K562 (cell line): Measurements from ENCODE around the gene SNX15. TPM values are rescaled to one million over a fixed set of nuclear protein-coding genes. Genes with fewer than 3 reads are reported as not detected.

Experiments used
- GABPA ChIP-seq: fragments of 200-800 bp; sonication (Bioruptor generic); conservative IDR thresholded peaks from 2 replicates; pipeline ENCODE4 v1.6.1; 2016; ENCODE audit warnings: low read depth, missing genetic modification characterization, missing compliant biosample characterization
- KDM5B ChIP-seq: fragments of 200-600 bp; sonication (generic); IDR thresholded peaks from 2 replicates; pipeline ENCODE4 v1.6.1; 2012; ENCODE audit warnings: low read depth, mild to moderate bottlenecking, moderate library complexity, low read length, control low read depth, inconsistent platforms; ENCODE audit not compliant: insufficient replicate concordance
- KLF13 ChIP-seq: fragments of 450-650 bp; IDR thresholded peaks from 2 replicates; pipeline ENCODE4 v1.6.1; 2016; ENCODE audit warnings: missing genetic modification characterization, low read depth, mild to moderate bottlenecking, missing compliant biosample characterization, moderate library complexity, borderline replicate concordance
- NFIC ChIP-seq: fragments of 450-650 bp; IDR thresholded peaks from 2 replicates; pipeline ENCODE4 v1.6.1; 2017; ENCODE audit warnings: mild to moderate bottlenecking, inconsistent platforms
- NRF1 ChIP-seq, 2 experiments: fragments of 450-650 bp; IDR thresholded peaks in 1 of 2; conservative IDR thresholded peaks in 1 of 2; 2 replicates each; pipeline ENCODE4 v1.6.1; 2014; ENCODE audit warnings: mild to moderate bottlenecking in 2 of 2
- POLR2G ChIP-seq: fragments of 200-400 bp; formaldehyde crosslinking; IDR thresholded peaks from 2 replicates; pipeline ENCODE4 v1.6.1; 2017; ENCODE audit warnings: low read depth, mild to moderate bottlenecking, antibody characterized with exemption, low read length, moderate library complexity
- TCF7L2 ChIP-seq: fragments of 150-350 bp; IDR thresholded peaks from 2 replicates; pipeline ENCODE4 v1.6.1; 2016; ENCODE audit warnings: low read depth, mild to moderate bottlenecking, low read length, moderate library complexity
- TRIM24 ChIP-seq, 2 experiments: fragments of 450-650 bp; IDR thresholded peaks; 2 replicates each; pipeline ENCODE4 v1.6.1; 2016
- YY1 ChIP-seq, 3 experiments: IDR thresholded peaks; 2 replicates each; pipeline ENCODE4 v1.6.1; 2011; ENCODE audit warnings: low read length in 2 of 3, mild to moderate bottlenecking in 2 of 3, moderate library complexity in 2 of 3, borderline replicate concordance in 1 of 3, control low read depth in 1 of 3, low read depth in 1 of 3; ENCODE audit not compliant: insufficient read depth in 3 of 3, insufficient replicate concordance in 2 of 3, control insufficient read depth in 1 of 3, insufficient read length in 1 of 3; ENCODE audit errors: extremely low read depth in 1 of 3
- ZFX ChIP-seq: sonication (generic); formaldehyde crosslinking; IDR thresholded peaks from 2 replicates; pipeline ENCODE4 v1.8.0; 2022; ENCODE audit warnings: mild to moderate bottlenecking, missing genetic modification reagents, moderate library complexity
- ZNF232 ChIP-seq: sonication (generic); formaldehyde crosslinking; IDR thresholded peaks from 2 replicates; pipeline ENCODE4 v1.8.0; 2022; ENCODE audit warnings: mild to moderate bottlenecking, missing genetic modification reagents
- polyA plus RNA-seq, 8 experiments: library from polyadenylated mRNA; depleted of rRNA in 4 of 8; stranded (reverse) in 5 of 8; unstranded in 3 of 8; fragments of >200 nt; fragmentation: Nextera tagmentation in 2 of 8; fragmentation: Illumina TruSeq in 1 of 8; extraction: Ambion mirVana in 2 of 8; extraction: Trizol in 1 of 8; gene quantifications; 2 replicates each; pipeline versions ENCODE4 v1.2.1 to v1.2.3, GENCODE V29; 2011 to 2014; ENCODE audit warnings: inconsistent platforms in 1 of 8, missing spikeins in 1 of 8
- total RNA-seq, 7 experiments: library from RNA; depleted of rRNA in 6 of 7; stranded (reverse); fragments of >200 nt in 6 of 7; fragmentation: Illumina TruSeq in 2 of 7; extraction: Trizol in 2 of 7; gene quantifications; 2 replicates each; pipeline versions ENCODE4 v1.2.1 to v1.2.3, GENCODE V29; 2011 to 2021; ENCODE audit warnings: low replicate concordance in 1 of 7
- TF ChIP-seq, protein P1 (sequence below): fragments of 200-800 bp; sonication (Bioruptor generic); IDR thresholded peaks from 2 replicates; pipeline ENCODE4 v1.6.1; 2017; ENCODE audit warnings: missing genetic modification characterization, missing compliant biosample characterization
- TF ChIP-seq, protein P2 (sequence below): sonication (generic); formaldehyde crosslinking; IDR thresholded peaks from 2 replicates; pipeline ENCODE4 v1.8.0; 2022; ENCODE audit warnings: mild to moderate bottlenecking, missing genetic modification reagents
- TF ChIP-seq, protein P3 (sequence below): fragments of 450-650 bp; IDR thresholded peaks from 2 replicates; pipeline ENCODE4 v1.6.1; 2016
- TF ChIP-seq, protein P4 (sequence below): fragments of 450-650 bp; IDR thresholded peaks from 2 replicates; pipeline ENCODE4 v1.6.1; 2014; ENCODE audit warnings: low read depth, mild to moderate bottlenecking, moderate library complexity, borderline replicate concordance
- TF ChIP-seq, protein P5 (sequence below): conservative IDR thresholded peaks from 2 replicates; pipeline ENCODE4 v1.6.1; 2011; ENCODE audit warnings: low read depth, mild to moderate bottlenecking, low read length; ENCODE audit not compliant: control insufficient read depth
- TF ChIP-seq, protein P6 (sequence below): sonication (generic); formaldehyde crosslinking; IDR thresholded peaks from 2 replicates; pipeline ENCODE4 v1.8.0; 2022; ENCODE audit warnings: mild to moderate bottlenecking, low read depth, missing genetic modification reagents

The SNX15 gene
- total and polyA plus RNA-seq, 9 of the 15 experiments (the other 6 are each of a cell fraction or from before 2014, with no cell fraction given) = 1.8 to 27.8 (median 15.2) TPM

DNA sequence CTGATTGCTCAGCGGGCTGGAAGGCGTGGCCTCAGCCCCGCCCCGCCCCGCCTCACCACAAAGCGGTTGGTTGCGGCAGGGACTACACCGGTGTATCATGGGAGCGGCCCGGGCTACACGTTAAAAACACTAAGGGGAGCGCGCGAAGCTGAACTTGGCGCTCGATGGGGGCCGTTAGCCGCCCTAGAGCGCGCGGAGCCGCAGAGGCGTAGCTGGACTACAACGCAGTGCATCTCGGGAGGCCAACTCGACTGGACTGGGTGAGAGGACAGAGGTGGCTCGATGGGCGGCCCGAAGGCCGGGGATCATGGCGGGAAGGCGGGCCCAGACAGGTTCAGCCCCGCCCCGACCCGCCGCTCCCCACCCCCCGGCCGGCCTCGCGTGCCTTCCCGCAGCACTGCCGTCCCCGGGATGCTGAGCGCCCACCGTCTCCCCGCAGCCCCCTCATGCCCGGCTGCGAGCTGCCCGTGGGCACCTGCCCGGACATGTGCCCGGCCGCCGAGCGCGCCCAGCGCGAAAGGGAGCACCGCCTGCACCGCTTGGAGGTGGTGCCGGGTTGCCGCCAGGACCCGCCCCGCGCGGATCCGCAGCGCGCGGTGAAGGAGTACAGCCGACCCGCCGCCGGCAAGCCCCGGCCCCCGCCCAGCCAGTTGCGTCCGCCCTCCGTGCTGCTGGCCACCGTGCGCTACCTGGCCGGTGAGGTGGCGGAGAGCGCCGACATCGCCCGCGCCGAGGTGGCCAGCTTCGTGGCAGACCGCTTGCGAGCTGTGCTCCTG lies 13.8 kb downstream of the SNX15 start, which contains the start of gene SAC3D1 (continued):
- TF ChIP-seq YY1 (IDR thresholded peaks at IDR 0.05; ENCODE audit: borderline replicate concordance in 1 of 3, control insufficient read depth in 1 of 3, extremely low read depth in 1 of 3, insufficient read depth in 3 of 3, insufficient read length in 1 of 3, insufficient replicate concordance in 2 of 3, low read depth in 1 of 3, low read length in 2 of 3) (peak in 2 of 3 experiments; percentile 40 to 79), POLR2G (peak; percentile 91), NRF1 (conservative IDR thresholded peaks at IDR 0.05 in 1 of 2, IDR thresholded peaks at IDR 0.05 in 1 of 2) (peak; percentile 61 to 63), KLF13 (tag) (0 out of 2 replicates have a peak, but pooled peaks have one; percentile 29), GABPA (tag) (0 out of 2 replicates have a peak, but pooled peaks have one; percentile 28), NFIC (0 out of 2 replicates have a peak, but pooled peaks have one; percentile 3), ZNF232 (CRISPR knock-in tag) (0 out of 2 replicates have a peak, but pooled peaks have one; percentile 67), TRIM24 (IDR thresholded peaks at IDR 0.05) (peak; percentile 65 to 73; a peak in 2 of 4 replicates), KDM5B (peak; percentile 67), ZFX (CRISPR knock-in tag) (peak; percentile 82), TCF7L2 (no peak)
- TF ChIP-seq, protein P1, sequence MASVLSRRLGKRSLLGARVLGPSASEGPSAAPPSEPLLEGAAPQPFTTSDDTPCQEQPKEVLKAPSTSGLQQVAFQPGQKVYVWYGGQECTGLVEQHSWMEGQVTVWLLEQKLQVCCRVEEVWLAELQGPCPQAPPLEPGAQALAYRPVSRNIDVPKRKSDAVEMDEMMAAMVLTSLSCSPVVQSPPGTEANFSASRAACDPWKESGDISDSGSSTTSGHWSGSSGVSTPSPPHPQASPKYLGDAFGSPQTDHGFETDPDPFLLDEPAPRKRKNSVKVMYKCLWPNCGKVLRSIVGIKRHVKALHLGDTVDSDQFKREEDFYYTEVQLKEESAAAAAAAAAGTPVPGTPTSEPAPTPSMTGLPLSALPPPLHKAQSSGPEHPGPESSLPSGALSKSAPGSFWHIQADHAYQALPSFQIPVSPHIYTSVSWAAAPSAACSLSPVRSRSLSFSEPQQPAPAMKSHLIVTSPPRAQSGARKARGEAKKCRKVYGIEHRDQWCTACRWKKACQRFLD (CRISPR knock-in tag) = 0 out of 2 replicates have a peak, but pooled peaks have one; percentile 70
- TF ChIP-seq, protein P2, sequence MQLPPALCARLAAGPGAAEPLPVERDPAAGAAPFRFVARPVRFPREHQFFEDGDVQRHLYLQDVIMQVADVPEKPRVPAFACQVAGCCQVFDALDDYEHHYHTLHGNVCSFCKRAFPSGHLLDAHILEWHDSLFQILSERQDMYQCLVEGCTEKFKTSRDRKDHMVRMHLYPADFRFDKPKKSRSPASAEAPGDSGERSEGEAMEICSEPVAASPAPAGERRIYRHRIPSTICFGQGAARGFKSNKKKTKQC (CRISPR knock-in tag) = peak; percentile 52
- TF ChIP-seq, protein P3, sequence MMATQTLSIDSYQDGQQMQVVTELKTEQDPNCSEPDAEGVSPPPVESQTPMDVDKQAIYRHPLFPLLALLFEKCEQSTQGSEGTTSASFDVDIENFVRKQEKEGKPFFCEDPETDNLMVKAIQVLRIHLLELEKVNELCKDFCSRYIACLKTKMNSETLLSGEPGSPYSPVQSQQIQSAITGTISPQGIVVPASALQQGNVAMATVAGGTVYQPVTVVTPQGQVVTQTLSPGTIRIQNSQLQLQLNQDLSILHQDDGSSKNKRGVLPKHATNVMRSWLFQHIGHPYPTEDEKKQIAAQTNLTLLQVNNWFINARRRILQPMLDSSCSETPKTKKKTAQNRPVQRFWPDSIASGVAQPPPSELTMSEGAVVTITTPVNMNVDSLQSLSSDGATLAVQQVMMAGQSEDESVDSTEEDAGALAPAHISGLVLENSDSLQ = no peak
- TF ChIP-seq, protein P4, sequence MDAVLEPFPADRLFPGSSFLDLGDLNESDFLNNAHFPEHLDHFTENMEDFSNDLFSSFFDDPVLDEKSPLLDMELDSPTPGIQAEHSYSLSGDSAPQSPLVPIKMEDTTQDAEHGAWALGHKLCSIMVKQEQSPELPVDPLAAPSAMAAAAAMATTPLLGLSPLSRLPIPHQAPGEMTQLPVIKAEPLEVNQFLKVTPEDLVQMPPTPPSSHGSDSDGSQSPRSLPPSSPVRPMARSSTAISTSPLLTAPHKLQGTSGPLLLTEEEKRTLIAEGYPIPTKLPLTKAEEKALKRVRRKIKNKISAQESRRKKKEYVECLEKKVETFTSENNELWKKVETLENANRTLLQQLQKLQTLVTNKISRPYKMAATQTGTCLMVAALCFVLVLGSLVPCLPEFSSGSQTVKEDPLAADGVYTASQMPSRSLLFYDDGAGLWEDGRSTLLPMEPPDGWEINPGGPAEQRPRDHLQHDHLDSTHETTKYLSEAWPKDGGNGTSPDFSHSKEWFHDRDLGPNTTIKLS = peak; percentile 39; the same call in 1 of the 2 replicates
- TF ChIP-seq, protein P5, sequence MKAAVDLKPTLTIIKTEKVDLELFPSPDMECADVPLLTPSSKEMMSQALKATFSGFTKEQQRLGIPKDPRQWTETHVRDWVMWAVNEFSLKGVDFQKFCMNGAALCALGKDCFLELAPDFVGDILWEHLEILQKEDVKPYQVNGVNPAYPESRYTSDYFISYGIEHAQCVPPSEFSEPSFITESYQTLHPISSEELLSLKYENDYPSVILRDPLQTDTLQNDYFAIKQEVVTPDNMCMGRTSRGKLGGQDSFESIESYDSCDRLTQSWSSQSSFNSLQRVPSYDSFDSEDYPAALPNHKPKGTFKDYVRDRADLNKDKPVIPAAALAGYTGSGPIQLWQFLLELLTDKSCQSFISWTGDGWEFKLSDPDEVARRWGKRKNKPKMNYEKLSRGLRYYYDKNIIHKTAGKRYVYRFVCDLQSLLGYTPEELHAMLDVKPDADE = peak; percentile 36; the same call in 1 of the 2 replicates
- TF ChIP-seq, protein P6, sequence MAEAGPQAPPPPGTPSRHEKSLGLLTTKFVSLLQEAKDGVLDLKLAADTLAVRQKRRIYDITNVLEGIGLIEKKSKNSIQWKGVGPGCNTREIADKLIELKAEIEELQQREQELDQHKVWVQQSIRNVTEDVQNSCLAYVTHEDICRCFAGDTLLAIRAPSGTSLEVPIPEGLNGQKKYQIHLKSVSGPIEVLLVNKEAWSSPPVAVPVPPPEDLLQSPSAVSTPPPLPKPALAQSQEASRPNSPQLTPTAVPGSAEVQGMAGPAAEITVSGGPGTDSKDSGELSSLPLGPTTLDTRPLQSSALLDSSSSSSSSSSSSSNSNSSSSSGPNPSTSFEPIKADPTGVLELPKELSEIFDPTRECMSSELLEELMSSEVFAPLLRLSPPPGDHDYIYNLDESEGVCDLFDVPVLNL (CRISPR knock-in tag) = 0 out of 2 replicates have a peak, but pooled peaks have one; percentile 26
